GM21786 (cell line): Measurements from ENCODE around the gene KLHDC10.
"Not testable (repeated sequence)": the region's sequence is repeated elsewhere in the genome, so short reads cannot be mapped to it uniquely, and the experiment has no call there.

ENCODE experiments used
- ATAC-seq: cut with Tn5 transposase; IDR thresholded peaks from one replicate; pipeline ENCODE4 v1.9.1; 2021; ENCODE audit not compliant: unreplicated experiment

The KLHDC10 gene

DNA sequence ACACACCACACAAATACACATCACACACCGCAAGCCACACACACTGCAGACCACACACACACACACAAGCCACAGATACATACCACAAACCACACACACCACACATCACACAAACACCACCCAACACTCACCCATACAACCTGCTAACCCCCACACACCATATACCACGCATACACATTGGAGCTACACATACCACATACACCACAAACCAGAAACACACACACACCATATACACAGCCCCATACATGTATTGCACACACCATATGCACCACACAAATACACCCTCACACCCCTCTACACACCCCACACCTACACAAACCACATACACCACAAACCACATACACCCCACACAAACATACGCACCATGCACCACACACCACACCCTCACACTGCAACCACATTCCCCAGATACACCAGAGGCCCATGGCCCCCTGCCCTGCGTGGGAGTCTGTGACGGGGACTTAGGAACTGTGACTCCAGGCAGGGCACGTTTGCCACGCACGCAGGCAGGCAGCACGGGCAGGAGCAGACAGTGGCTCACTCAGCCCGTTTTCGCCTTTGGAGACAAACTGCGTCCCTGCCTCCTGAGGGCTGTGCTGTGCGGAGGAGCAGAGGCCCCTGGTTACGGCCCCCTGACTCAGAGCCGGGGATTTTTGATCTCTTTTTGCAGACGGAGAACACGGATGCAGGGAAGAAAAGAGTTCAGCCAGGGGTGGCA is 82.3 kb downstream of the KLHDC10 start:
- ATAC-seq = no peak

DNA sequence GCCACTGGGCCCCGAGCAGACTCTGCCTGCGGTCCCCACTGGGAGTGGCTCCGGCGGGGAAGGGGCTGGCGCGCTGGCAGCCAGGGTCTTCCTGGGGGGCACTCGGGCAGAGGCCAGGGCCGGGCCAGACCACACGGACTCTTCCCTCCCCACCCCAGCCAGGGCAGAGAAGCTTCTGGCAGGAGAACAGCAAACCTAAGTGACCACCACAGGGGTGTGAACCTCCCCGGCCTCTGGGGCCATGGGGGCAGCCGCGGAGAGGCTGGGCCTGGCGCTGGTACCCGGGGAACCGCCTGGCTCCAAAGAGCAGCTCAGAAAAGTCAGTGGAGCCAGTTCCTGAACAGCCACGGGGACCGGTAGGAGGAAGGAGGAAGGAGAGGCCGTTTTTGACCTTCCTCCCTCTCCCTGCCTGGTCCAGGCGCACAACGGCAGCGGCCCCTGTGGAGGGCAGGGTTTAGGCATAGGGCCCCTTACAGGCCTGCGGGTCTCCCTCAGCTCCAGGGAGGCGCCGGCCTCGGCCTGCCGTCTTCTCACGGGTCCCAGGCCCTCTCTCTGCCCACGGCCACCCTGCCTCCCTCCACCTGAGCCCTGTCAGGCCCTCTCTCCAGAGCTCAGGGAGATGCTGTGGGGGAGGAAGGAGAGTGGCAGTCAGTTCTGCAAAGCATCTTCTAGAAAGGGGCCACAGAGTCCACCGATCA is 83.0 kb downstream of the KLHDC10 start:
- no peak for ATAC-seq

DNA sequence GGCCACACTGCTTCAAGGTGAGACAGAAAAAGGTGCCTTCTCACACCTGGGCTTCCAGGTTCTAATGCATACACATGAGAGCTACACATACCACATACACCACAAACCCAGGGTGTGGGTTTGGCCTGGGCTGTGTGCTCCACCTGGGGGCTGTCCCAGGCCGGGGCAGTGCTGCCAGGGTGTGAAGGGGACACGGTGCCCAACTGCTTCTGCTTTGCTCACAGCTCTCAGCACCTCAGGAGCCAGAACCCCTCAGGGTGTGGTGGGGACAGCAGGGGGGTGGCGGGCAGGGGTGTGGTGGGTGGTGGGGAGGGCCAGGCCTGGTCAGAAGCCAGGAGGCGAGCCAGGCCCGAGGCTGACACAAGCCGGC is 83.8 kb downstream of the KLHDC10 start:
- no peak for ATAC-seq

DNA sequence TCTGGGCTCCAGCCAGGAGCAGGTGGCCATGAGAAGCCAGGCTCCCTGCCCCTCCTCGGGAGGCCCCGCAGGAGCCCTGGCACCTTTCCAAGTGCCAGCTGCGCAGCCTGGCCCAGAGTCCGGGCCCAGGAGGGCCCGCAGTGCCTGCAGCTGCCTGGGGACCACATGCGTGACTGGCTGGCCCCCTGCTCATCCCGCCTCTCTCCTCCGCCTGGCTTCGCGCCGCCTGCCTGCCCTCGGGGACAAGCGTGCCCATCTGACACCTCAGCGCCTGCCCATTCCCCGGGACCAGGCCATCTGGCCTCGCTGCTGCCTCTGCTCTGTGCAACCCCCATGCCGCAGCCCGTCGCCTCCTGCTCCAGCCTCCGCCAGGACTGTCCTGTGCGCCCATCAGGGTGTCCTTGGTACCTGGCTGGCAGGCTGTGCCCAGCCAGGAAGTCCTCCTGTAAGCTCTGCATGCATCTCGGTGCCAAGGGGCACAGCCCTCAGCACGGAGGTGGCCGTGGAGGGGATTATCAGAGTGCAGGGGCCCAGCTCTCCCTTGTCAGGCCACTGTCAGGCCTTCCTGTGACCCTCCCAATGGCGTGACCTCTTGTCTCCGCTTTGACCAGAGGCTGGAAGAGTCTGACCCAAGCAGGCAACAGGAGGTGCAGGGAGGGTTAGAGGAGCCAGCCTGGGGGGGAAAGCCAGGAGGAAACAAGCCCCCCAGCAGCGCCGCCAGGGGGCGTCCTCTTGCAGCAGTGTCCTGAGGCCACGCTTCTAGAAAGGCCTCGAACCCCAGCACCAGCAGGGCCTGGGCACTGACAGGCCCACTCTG is 84.4 kb downstream of the KLHDC10 start:
- no peak for ATAC-seq

DNA sequence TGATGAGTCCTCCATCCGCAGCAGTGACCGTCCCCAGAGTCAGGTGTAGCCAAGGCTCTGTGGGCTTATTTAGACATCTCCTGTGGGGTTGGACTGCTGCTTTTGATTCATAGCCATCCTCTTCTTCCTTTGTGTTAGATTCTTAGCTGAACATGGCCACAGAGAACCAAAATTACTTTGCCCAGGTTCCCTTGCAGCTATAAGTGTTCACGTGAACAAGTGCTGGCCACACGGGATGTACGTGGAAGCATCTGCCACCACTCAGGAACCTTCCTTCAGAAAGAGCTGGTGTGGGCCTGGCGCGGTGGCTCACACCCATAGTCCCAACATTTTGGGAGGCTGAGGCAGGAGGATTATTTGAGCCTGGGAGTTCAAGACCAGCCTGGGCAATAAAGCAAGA is 85.8 kb downstream of the KLHDC10 start:
- no peak for ATAC-seq

DNA sequence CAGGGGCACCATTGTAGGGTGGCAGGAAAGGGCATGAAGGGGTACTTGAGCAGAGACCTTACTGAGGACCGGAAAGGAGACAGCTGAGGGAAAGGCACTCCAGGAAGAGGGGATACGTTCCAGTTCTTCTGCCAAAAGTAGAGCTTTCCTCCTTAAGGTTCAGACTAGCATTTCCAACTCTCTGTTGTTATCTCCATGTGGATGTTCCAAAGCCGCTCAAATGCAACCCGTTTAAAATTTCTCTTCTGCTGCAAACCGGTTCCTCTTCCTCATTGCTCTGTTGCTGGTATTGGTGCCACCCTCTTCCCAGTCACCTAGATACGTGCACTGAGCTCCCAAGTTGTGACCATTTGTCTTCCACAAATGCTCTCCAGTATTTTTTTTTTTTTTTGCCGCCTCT is 87.4 kb downstream of the KLHDC10 start:
- ATAC-seq = no peak

DNA sequence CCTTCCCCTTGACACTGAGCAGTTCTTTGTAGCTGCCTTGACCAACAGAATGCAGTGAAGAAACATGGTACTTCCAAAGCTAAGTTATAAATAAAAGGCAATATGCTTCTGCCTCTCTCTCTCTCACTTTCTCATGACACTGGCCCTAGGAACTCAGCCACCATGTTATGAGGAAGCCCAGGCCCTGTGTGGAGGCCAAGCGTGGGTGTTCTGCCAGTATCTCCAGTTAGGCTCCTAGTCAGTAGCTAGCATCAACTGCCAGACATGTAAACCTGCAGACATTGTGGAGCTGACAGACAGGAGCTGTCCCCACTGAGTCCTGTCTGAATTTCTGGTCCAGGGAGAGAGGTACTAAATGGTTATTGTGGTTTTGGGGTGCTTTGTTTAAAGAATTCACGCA is 89.7 kb downstream of the KLHDC10 start:
- no peak for ATAC-seq

DNA sequence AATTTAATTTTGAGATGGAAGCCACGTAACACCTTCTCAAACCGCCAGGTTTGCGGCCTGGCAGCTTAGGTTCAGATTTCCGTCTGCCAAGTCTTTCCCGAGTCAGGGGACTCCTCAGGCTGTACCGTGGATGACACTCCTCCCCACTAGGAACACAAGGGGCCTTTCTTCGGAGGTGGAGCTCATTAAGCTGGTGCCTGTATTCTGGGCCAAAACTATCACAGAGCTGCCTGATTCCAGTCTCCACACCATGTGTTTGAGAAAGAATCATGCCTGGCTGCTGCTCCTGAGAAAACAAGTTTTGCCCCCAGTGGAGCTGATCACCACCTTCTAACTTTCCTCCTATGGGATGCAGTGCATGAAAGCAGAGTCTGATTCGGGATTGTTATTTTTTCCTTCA is 90.1 kb downstream of the KLHDC10 start:
- ATAC-seq = no peak

DNA sequence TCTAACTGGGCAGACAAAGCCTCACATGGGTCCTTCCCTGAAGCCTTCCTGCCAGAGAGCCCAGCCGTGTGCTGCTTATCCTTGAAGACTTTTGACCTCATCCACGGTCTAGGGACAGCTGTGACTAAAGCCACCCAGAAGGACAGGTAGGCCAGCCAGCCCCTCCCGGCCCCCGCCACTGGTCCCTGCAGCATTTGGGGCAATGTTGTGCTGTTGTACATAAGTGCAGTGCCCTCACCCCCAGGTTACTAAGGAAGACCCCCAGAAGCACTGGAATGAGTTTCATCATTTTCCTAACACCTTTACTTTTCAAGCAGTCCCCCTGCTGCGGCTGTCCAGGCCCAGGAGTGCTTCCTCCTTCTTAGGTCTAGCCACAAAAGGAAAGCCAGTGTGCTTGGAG is 91.9 kb downstream of the KLHDC10 start:
- ATAC-seq = no peak

DNA sequence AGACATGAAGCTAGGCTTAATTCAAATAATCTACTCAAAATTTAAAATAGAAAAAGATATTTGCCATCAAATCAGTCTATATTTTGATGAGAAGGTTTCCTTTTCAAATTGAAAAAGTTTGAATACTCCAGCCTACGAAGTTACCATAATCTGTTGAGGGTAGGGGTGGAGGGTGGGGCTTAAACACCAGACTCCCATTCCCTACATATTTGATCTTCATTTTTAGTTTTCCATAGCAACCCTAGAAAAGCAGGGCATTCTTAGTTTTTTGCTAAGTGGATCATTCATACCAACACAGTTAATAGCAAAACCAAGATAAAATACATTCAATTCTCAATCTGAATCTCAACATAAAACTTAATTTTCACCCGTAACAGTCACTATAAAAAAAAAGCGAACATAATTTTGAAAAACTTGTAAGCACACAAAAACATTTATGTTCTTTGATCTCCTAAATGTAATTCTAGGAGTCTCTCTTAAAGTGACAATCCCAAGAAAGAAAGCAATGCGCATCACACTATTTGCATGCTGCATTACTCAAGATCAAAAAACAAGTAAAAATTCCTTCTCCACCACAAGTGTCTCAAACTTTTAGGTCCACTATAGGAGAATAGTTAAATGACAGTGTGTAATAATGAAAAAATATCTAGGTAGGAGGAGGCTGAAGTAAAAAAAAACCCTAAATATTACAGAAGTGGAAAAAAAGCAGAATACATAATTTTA is 104.1 kb downstream of the KLHDC10 start:
- no peak for ATAC-seq

DNA sequence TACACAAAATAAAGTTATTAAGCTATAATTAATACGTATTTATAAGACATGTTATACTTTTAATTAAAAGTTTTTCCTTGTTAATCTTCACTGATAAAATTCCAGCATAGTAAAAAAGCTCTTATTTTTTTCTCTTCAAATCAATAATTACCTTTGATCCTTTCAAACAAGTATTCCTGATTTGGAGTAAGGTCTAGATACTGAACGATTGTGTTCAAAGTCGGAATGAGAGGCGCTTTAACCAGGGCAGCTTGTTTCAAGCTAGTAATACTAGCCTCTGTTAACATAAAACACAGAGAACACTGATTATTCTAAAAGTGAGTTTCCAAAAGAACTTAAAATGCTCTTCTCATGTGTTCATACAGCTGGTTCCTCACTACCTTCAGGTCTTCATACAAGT is 107.9 kb downstream of the KLHDC10 start:
- ATAC-seq = no peak

DNA sequence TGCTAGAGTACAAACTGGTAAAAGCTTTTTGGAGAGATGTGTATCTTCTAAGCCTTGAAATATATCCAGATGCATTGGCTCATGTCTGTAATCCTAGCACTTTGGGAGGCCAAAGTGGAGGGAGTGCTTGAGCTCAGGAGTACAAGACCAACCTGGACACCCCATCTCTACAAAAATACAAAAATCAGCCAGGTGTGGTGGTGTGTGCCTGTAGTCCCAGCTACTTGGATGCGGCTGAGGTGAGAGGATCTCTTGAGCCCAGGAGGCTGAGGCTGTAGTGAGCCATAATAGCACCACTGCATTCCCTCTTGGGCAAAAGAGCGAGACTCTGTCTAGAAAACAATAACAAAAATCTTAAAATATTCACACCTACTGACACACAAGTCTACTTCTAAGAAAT is 109.3 kb downstream of the KLHDC10 start:
- no peak for ATAC-seq

DNA sequence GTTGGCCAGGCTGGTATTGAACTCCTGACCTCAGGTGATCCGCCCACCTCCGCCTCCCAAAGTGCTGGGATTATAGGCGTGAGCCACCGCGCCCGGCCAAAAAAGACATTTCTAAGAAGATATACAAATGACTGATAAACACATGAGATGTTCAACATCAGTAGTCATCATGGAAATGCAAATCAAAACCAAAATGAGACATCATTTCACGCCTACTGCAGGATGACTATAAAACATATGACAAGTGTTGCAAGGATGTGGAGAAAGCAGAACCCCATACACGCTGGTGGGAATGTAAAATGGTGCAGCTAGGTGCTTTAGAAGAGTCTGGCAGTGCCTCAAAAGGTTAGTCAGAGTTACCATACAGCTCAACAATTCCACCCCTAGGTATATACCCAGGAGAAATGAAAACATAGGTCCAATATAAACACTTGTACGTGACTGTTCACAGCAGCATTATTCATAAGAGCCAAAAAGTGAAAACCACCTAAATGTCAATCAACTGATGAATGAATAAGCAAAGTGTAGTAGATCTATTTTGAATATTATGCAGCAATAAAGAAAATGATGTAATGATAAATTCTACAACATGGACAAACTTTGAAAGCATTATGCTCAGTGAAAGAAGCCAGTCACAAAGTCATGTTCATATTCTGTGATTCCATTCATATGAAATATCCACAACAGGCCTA is 110.4 kb downstream of the KLHDC10 start:
- no peak for ATAC-seq

DNA sequence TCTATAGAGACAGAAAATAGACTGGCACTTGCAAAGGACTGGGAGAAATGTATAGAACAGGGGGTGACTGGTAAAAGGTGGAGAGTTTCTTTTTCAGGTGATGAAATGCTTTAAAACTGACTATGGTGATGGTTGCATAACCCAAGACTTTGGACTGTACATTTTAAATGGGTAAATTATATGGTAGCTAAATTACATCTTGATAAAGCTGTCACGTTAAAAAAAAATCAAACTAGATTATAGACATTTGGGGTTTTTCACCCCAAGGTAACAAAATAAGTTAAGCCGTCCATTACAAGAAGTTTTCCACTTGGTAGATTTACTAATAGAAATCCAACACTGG is 110.9 kb downstream of the KLHDC10 start:
- ATAC-seq = no peak

DNA sequence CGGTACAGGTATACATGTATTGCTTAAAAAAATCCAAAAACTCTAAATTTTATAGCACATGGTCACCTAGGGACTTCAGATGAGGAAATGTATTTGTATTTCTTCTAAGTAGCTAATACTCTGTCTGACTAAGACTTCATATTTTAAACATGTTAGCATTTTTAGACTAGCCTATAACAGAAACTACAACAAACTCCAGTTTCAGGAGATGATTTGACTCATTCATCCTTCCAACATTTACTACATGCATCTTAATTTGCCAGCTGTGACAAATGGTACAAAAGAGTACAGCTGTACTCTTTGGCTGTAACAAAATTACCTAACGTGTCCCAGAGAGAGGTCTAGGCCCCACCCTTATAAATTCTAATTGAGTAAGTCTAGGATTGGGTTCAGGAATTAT is 112.7 kb downstream of the KLHDC10 start:
- peak; percentile 91 for ATAC-seq

DNA sequence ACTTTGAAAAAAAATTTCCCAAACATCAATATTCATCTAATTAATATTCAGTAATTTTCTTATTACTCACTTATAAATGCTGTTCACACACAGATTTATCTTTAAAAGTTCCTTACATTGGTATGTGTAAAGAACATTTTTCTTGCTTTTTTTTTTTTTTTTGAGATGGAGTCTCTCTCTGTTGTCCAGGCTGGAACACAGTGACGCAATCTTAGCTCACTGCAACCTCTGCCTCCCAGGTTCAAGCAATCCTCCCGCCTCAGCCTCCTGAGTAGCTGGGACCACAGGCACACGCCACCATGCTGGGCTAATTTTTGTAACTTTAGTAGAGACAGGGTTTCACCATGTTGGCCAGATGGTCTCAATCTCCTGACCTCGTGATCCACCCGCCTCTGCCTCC is 114.0 kb downstream of the KLHDC10 start:
- not testable (repeated sequence) for ATAC-seq
